SK-N-MC (cell line): ENCODE measurements around the gene SLC7A11.
A peak's percentile ranks its signal among the peaks of the same experiment; 100 is the strongest.

Source experiments
- DNase-seq: peaks from one replicate; pipeline ENCODE4 v3.0.0-alpha.2; 2011; ENCODE audit warnings: low read depth, low spot score
- H3K27ac ChIP-seq: fragments of 200-600 bp; sonication (generic); 2 replicates; pipeline ENCODE4 v1.5.1; 2016; ENCODE audit warnings: mixed run types
- H3K36me3 ChIP-seq: fragments of 200-600 bp; sonication (generic); 2 replicates; pipeline ENCODE4 v1.6.1; 2017; ENCODE audit warnings: antibody characterized with exemption, low read length, mixed read lengths; ENCODE audit not compliant: insufficient read depth
- H3K4me3 ChIP-seq: fragments of 200-600 bp; sonication (generic); 2 replicates; pipeline ENCODE4 v1.5.1; 2016
- H3K9ac ChIP-seq: fragments of 200-600 bp; sonication (generic); 2 replicates; pipeline ENCODE4 v1.8.0; 2017; ENCODE audit warnings: mixed run types, mixed read lengths; ENCODE audit not compliant: insufficient read length
- H3K9me3 ChIP-seq: fragments of 200-600 bp; sonication (generic); 2 replicates; pipeline ENCODE4 v1.6.1; 2017; ENCODE audit warnings: low read depth, mild to moderate bottlenecking, antibody characterized with exemption, low read length, moderate library complexity, mixed read lengths
- EZH2 ChIP-seq: fragments of 200-600 bp; sonication (generic); IDR thresholded peaks from one replicate; pipeline ENCODE4 v1.6.1; 2017; ENCODE audit warnings: antibody characterized with exemption
- FOXP2 ChIP-seq: optimal IDR thresholded peaks from 2 replicates; pipeline ENCODE3; 2011; ENCODE audit warnings: mild to moderate bottlenecking, moderate library complexity; ENCODE audit not compliant: insufficient read depth; ENCODE audit errors: extremely low read length, control extremely low read depth
- POLR2AphosphoS5 ChIP-seq: IDR thresholded peaks from 2 replicates; pipeline ENCODE4 v1.6.1; 2012; ENCODE audit warnings: mild to moderate bottlenecking, low read depth, low read length, borderline replicate concordance

Gene SLC7A11

DNA sequence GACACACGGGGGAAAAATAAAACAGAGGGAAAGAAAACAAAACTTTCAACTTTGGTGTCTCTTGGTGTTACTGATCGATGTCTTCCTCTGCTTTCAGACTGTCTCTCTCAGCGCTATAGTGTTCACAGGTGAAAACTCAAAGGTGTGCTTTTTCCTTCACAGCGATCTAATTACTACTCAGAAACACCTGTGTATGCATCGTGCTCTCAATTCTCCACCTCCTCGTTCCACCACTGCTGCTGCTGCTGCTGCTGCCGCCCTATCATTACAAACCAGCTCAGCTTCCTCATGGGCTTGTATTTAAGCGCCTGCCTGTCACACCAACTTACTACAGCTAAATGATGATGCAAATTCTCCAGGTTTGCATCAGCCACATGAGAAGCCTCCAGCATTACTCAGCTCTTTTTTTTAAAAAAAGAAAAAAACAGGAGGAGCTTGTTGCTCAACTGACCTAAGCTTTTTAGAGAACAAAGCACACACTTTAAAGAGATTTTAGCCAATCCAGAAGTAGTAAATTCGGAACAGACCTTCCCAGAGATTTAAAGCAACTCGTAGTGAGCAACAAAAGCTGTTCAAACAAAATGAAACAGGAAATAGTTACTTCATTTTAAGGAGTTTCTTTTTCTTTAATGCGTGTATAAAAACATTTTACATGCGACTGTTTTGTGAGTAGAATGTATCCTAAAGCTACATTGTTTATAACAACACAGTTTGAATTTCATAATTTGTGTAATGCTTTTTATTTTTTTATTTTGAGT lies at the start of gene SLC7A11:
TSS of gene SLC7A11 (minus strand) at position 274 of the 758 bp plus-strand sequence. CDS start 280 bp downstream, outside the sequence.
- H3K36me3 ChIP-seq, result peaks cover 23% of the 10 kb centered on the region
- H3K9ac ChIP-seq, result peak within 1 kb of the TSS; percentile 98
- DNase-seq, result peak; percentile 95
- no peaks in the 10 kb centered on the region for H3K9me3 ChIP-seq
- peak within 1 kb of the TSS; percentile 85 for H3K4me3 ChIP-seq
- TF ChIP-seq FOXP2, result peak; percentile 55
- peak; percentile 94 for TF ChIP-seq POLR2AphosphoS5
- no peak for TF ChIP-seq EZH2
- H3K27ac ChIP-seq, result peak within 1 kb of the TSS; percentile 100

DNA sequence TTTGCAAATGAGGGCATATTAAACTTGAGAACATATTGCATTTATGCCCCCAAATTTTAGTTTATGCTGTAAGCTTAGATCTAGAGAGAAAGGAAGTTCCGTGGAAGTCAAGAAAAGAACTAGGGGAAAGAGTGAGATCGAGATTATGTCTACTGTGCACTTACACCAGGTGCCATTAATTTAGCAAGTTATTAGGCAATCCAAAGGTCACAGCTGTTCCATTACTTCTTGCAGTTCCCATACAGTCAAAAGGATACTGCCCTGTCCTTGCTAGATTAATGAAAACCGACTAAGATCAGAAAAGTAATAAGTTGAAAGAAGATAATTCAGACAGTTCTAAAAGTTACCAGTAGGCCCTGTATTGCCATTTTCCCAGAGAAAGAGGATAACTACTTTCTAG lies 49.3 kb upstream of the SLC7A11 start:
- no peak for TF ChIP-seq FOXP2
- TF ChIP-seq POLR2AphosphoS5, result no peak
- no peak for TF ChIP-seq EZH2
- Histone ChIP-seq H3K9ac (no peak overlapping the region), H3K4me3 (no peak overlapping the region), H3K27ac (no peak overlapping the region), H3K9me3 (no peaks in the 10 kb centered on the region), H3K36me3 (no peaks in the 10 kb centered on the region)
- DNase-seq, result no peak

- no peak overlapping the region for H3K9ac ChIP-seq
- no peaks in the 10 kb centered on the region for H3K36me3 ChIP-seq
- H3K4me3 ChIP-seq, result no peak overlapping the region
- TF ChIP-seq FOXP2 (no peak), POLR2AphosphoS5 (no peak), EZH2 (no peak)
- no peak overlapping the region for H3K27ac ChIP-seq
- no peaks in the 10 kb centered on the region for H3K9me3 ChIP-seq
- DNase-seq, result no peak
These were observed 48.7 kb upstream of the SLC7A11 start for GRCh38 chr4:138290805-138291204.

GRCh38 chr4:138279286-138279685 lies 37.1 kb upstream of the SLC7A11 start:
- Histone ChIP-seq H3K9ac (no peak overlapping the region), H3K27ac (no peak overlapping the region), H3K4me3 (no peak overlapping the region), H3K9me3 (no peaks in the 10 kb centered on the region; the same call in 1 of the 2 replicates), H3K36me3 (no peaks in the 10 kb centered on the region)
- no peak for DNase-seq
- no peak for TF ChIP-seq FOXP2
- TF ChIP-seq EZH2, result no peak
- no peak for TF ChIP-seq POLR2AphosphoS5

GRCh38 chr4:138277133-138277532 lies 35.0 kb upstream of the SLC7A11 start:
- H3K9me3 ChIP-seq, result no peaks in the 10 kb centered on the region
- H3K4me3 ChIP-seq, result no peak overlapping the region
- TF ChIP-seq EZH2 (no peak), FOXP2 (no peak), POLR2AphosphoS5 (no peak)
- no peaks in the 10 kb centered on the region for H3K36me3 ChIP-seq
- no peak overlapping the region for H3K9ac ChIP-seq
- no peak overlapping the region for H3K27ac ChIP-seq
- DNase-seq, result no peak

DNA sequence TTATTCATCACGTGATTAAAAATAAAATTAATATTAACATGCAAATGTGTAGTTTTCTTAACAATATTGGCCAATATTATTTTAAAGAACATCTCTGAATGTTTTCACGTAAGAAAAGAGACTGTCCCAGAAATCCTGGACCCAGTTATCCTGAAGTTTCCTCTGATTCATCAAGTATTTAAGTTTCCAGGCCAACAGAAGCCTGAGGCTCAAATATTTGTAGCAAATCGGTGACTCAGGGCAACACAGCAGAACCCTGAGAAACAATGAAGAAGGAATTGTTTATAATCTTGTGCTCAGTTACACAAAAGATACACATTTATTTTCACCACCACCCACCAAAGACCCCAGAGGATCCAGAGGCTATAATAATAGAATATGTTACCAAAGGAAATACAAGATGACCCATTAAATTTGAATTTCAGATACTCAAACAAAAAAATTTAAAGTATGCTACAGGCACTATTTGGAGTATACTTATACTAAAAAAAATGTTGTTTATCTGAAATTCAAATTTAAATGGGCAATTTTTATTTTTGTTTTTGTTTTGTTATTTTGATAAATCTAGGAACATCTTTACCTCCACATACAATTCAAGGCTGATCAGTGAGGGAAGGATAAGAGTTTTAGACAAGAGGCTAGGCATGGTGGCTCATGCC lies 33.9 kb upstream of the SLC7A11 start:
- H3K4me3 ChIP-seq, result no peak overlapping the region
- no peak for DNase-seq
- H3K9ac ChIP-seq, result no peak overlapping the region
- no peak for TF ChIP-seq FOXP2
- no peak overlapping the region for H3K27ac ChIP-seq
- no peaks in the 10 kb centered on the region for H3K9me3 ChIP-seq
- no peaks in the 10 kb centered on the region for H3K36me3 ChIP-seq

- Histone ChIP-seq H3K27ac (no peak overlapping the region), H3K9ac (no peak overlapping the region), H3K9me3 (no peaks in the 10 kb centered on the region), H3K36me3 (no peaks in the 10 kb centered on the region), H3K4me3 (no peak overlapping the region)
- DNase-seq, result no peak
- TF ChIP-seq POLR2AphosphoS5 (no peak), EZH2 (no peak), FOXP2 (no peak)
These were observed 33.1 kb upstream of the SLC7A11 start for GRCh38 chr4:138275216-138275615.

DNA sequence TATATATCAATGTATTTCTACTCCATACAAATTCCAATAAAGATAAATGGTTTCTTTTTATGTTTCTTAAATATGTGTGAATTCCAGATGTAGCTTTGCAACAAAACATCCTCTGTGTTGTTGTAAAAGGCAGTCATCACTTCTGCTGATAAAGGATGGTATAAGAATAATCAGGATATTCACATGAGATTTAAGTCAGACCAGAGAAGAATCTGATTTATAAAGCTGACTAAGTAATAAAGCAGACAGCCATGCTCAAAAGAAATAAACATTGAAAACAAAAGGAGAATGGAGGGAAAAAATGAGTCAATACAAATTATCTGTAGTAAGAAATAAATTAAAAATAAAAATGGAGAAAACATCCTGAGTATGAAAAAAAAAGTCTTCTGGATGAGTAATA lies 27.0 kb upstream of the SLC7A11 start:
- TF ChIP-seq EZH2 (no peak), FOXP2 (no peak), POLR2AphosphoS5 (no peak)
- no peak overlapping the region for H3K4me3 ChIP-seq
- H3K9ac ChIP-seq, result no peak overlapping the region
- H3K27ac ChIP-seq, result no peak overlapping the region
- H3K36me3 ChIP-seq, result no peaks in the 10 kb centered on the region
- DNase-seq, result no peak
- no peaks in the 10 kb centered on the region for H3K9me3 ChIP-seq
